ENCODE data around the gene ARIH2. TPM values are rescaled to one million over a fixed set of nuclear protein-coding genes. Genes with fewer than 3 reads are reported as not detected.

The ARIH2 gene
- total and polyA plus RNA-seq, 2 of the 4 experiments (the other 2 are of a cell fraction) = 62.3 to 93.7 TPM

DNA sequence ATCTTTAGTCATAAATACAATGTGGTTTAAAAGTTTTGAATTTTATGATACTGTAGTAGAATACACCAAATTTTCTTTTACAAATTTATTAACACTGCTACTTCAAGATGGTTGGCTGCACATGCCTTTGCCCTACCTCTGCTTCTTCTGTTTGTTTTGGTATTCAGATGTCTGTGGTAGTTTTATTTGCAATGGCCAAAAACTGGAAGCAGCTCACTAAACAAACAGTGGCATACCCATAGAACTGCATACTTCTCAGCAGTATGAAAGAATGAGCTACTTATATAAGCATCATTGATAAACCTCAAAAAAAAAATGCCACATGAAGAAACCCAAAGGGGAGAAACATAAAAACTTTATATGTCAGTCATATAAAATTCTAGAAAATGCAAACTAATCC lies 19.5 kb downstream of the ARIH2 start:
- no peak overlapping the region for H4K91ac ChIP-seq (ENCODE audit: insufficient read depth, low read depth, low read length)
- H2AK5ac ChIP-seq (ENCODE audit: low read depth, low read length) = no peak overlapping the region
- no peak overlapping the region for H2BK120ac ChIP-seq (ENCODE audit: low read depth, low read length)
- H3K79me1 ChIP-seq (ENCODE audit: low read depth in 1 of 2, low read length in 2 of 2) = peaks cover 22 to 45% of the 10 kb centered on the region in 2 experiments
- no peak overlapping the region for H3K14ac ChIP-seq (replicated peaks; ENCODE audit: low read depth, low read length)
- H2BK5ac ChIP-seq (ENCODE audit: low read depth, low read length, poor library complexity, severe bottlenecking) = no peak overlapping the region
- no peaks in the 10 kb centered on the region for H3K9me1 ChIP-seq (ENCODE audit: insufficient read depth, low read length)
- H2BK15ac ChIP-seq (ENCODE audit: low read depth, low read length) = no peak overlapping the region
- intact Hi-C loops (cut with micrococcal nuclease) (no loop called here), in situ Hi-C loops (cut with MboI; ENCODE audit: low sequenced_read_pairs) (no loop called here), dilution Hi-C loops (cut with HindIII; ENCODE audit: low sequenced_read_pairs, unreplicated experiment) (no loop called here)
- no peaks in the 10 kb centered on the region for H3K27me3 ChIP-seq (ENCODE audit: control insufficient read depth, insufficient read depth, low read length)
- no peak overlapping the region for H4K5ac ChIP-seq (ENCODE audit: low read depth, low read length)
- ChIA-PET POLR2A (ENCODE audit: unreplicated experiment) (interaction anchor here (0.6 kb wide), 1 partner anchor 37 kb away, joined by 3 read pairs; no protein-coding TSS in a partner anchor), CTCF (no interaction called here)
- H2AK9ac ChIP-seq (replicated peaks; ENCODE audit: low read depth, low read length, poor library complexity) = no peak overlapping the region
- H3K36me3 ChIP-seq (ENCODE audit: control insufficient read depth, insufficient read depth, low read length) = peaks cover 2% of the 10 kb centered on the region
- no peak overlapping the region for H3K27ac ChIP-seq (ENCODE audit: insufficient read depth, low read length)
- H3K23ac ChIP-seq (ENCODE audit: low read depth, low read length) = no peak overlapping the region
- no peak overlapping the region for H3K18ac ChIP-seq (ENCODE audit: low read depth, low read length)
- H3K4me1 ChIP-seq (ENCODE audit: control insufficient read depth, insufficient read depth, low read length) = peaks cover under 1% of the 10 kb centered on the region; the same call in 1 of the 2 replicates
- H2AFZ ChIP-seq (replicated peaks; ENCODE audit: low read length, poor library complexity) = no peak overlapping the region
- 0 out of 2 replicates have a peak, but pooled peaks cover under 1% of the 10 kb centered on the region for H3K9me3 ChIP-seq (ENCODE audit: control insufficient read depth, insufficient read depth, low read length)
- BruUV-seq (replicated peaks) = no TSS peak
- peak; percentile 92 for ATAC-seq (ENCODE audit: low read depth)
- TF ChIP-seq MAZ (IDR thresholded peaks at IDR 0.05; ENCODE audit: borderline replicate concordance, low read depth, low read length) = no peak
- TF ChIP-seq MAFK (IDR thresholded peaks at IDR 0.05; ENCODE audit: low read depth, low read length) = no peak
- no peak for TF ChIP-seq RFX5 (IDR thresholded peaks at IDR 0.05; ENCODE audit: low read depth, low read length)
- no peak for TF ChIP-seq RAD21 (IDR thresholded peaks at IDR 0.05; ENCODE audit: low read length)
- TF ChIP-seq, protein P1, sequence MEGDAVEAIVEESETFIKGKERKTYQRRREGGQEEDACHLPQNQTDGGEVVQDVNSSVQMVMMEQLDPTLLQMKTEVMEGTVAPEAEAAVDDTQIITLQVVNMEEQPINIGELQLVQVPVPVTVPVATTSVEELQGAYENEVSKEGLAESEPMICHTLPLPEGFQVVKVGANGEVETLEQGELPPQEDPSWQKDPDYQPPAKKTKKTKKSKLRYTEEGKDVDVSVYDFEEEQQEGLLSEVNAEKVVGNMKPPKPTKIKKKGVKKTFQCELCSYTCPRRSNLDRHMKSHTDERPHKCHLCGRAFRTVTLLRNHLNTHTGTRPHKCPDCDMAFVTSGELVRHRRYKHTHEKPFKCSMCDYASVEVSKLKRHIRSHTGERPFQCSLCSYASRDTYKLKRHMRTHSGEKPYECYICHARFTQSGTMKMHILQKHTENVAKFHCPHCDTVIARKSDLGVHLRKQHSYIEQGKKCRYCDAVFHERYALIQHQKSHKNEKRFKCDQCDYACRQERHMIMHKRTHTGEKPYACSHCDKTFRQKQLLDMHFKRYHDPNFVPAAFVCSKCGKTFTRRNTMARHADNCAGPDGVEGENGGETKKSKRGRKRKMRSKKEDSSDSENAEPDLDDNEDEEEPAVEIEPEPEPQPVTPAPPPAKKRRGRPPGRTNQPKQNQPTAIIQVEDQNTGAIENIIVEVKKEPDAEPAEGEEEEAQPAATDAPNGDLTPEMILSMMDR (conservative IDR thresholded peaks at IDR 0.05; ENCODE audit: low read depth, low read length) = no peak
- no peak for TF ChIP-seq SMC3 (IDR thresholded peaks at IDR 0.05; ENCODE audit: low read depth, low read length)
- no peak for TF ChIP-seq NFE2L2 (IDR thresholded peaks at IDR 0.05; ENCODE audit: low read depth, low read length)
- no peak for TF ChIP-seq RCOR1 (IDR thresholded peaks at IDR 0.05; ENCODE audit: insufficient replicate concordance, low read length)
- no peak for TF ChIP-seq POLR2A (IDR thresholded peaks at IDR 0.05; ENCODE audit: low read depth, low read length)
- no peak overlapping the region for H3K4ac ChIP-seq (ENCODE audit: low read depth, low read length)
- no peak overlapping the region for H3K56ac ChIP-seq (ENCODE audit: extremely low read depth, insufficient read depth, low read length)
- H4K8ac ChIP-seq (ENCODE audit: low read depth in 2 of 2, low read length in 2 of 2) = no peak overlapping the region
- peaks cover 19% of the 10 kb centered on the region for H4K20me1 ChIP-seq (ENCODE audit: insufficient read depth, low read length)
- H3K9ac ChIP-seq (ENCODE audit: low read depth, low read length) = no peak overlapping the region
- H3K4me2 ChIP-seq (ENCODE audit: low read depth, low read length) = no peak overlapping the region
- H2BK20ac ChIP-seq (ENCODE audit: low read depth, low read length) = no peak overlapping the region
- peak; percentile 62 for DNase-seq
- no peak overlapping the region for H3K4me3 ChIP-seq (ENCODE audit: insufficient read depth, low read depth, low read length)

All from IMR-90 (cell line).